NB4 (cell line): ENCODE results near the gene WFDC8.

Experiments
- POLR2A ChIP-seq: IDR thresholded peaks from 2 replicates; pipeline ENCODE4 v1.6.1; 2011; ENCODE audit warnings: mild to moderate bottlenecking; ENCODE audit not compliant: insufficient read length; ENCODE audit errors: extremely low read depth
- TF ChIP-seq, protein P1 (sequence below): IDR thresholded peaks from one replicate; pipeline ENCODE4 v1.5.1; 2012; ENCODE audit warnings: low read depth, low read length
- TF ChIP-seq, protein P2 (sequence below): IDR thresholded peaks from 2 replicates; pipeline ENCODE4 v1.6.1; 2011; ENCODE audit warnings: low read depth, low read length

- TF ChIP-seq, protein P1, sequence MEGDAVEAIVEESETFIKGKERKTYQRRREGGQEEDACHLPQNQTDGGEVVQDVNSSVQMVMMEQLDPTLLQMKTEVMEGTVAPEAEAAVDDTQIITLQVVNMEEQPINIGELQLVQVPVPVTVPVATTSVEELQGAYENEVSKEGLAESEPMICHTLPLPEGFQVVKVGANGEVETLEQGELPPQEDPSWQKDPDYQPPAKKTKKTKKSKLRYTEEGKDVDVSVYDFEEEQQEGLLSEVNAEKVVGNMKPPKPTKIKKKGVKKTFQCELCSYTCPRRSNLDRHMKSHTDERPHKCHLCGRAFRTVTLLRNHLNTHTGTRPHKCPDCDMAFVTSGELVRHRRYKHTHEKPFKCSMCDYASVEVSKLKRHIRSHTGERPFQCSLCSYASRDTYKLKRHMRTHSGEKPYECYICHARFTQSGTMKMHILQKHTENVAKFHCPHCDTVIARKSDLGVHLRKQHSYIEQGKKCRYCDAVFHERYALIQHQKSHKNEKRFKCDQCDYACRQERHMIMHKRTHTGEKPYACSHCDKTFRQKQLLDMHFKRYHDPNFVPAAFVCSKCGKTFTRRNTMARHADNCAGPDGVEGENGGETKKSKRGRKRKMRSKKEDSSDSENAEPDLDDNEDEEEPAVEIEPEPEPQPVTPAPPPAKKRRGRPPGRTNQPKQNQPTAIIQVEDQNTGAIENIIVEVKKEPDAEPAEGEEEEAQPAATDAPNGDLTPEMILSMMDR, result no peak
- no peak for TF ChIP-seq POLR2A
- TF ChIP-seq, protein P2, sequence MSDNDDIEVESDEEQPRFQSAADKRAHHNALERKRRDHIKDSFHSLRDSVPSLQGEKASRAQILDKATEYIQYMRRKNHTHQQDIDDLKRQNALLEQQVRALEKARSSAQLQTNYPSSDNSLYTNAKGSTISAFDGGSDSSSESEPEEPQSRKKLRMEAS, result no peak
Measured at GRCh38 chr20:45508068-45508886, 70.8 kb downstream of the WFDC8 start.
